Myocyte (in vitro differentiated cells): ENCODE results near the gene TTN. TPM values are rescaled to one million over a fixed set of nuclear protein-coding genes. Genes with fewer than 3 reads are reported as not detected.
"Not testable (repeated sequence)": the region's sequence is repeated elsewhere in the genome, so short reads cannot be mapped to it uniquely, and the experiment has no call there.

Experiments
- DNase-seq: peaks from one replicate; pipeline ENCODE4 v3.0.0-alpha.2; 2012; ENCODE audit warnings: low read depth
- total RNA-seq: library from RNA; depleted of rRNA; stranded (reverse); fragments of >200 nt; gene quantifications from 2 replicates; pipeline ENCODE4 v1.2.3, GENCODE V29; 2014

The TTN gene
- total RNA-seq, 1 donor from 2014 or later = 1,448 TPM

DNA sequence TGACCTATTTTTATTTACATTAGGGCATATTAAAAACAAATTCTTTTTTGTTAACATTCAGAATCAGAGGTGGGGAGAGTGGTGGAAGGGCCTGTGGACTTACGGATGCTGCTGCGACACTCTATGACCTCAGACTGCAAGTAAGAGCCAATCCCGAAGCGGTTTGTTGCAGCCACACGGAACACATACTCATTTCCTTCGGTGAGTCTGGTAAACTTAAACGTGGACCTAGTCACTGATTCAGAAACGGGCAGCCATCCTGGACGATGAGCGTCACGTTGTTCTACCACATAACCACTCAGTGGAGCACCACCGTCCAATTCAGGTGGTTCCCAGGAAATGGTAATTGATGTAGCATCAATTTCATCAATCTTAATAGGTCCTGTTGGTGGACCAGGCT, 265.1 kb downstream of the TTN start:
- DNase-seq = no peak

DNA sequence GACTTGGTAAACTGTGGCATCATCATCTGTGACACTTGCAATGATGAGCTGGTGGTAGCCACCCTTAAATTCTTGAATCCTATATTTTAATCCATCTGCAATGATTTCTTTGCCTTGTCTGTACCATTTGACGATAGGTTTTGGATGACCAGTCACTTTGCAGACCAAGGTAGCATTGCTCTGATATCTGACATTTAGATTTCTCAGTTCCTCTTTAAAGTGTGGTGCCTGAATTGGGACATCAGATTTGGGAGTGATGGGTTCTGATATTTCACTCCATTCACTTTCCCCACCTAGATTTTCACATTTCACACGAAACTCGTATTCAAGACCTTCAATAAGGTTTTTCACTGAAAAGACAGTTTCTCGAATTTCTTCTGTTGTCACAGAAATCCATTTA, 271.2 kb downstream of the TTN start:
- DNase-seq = no peak

DNA sequence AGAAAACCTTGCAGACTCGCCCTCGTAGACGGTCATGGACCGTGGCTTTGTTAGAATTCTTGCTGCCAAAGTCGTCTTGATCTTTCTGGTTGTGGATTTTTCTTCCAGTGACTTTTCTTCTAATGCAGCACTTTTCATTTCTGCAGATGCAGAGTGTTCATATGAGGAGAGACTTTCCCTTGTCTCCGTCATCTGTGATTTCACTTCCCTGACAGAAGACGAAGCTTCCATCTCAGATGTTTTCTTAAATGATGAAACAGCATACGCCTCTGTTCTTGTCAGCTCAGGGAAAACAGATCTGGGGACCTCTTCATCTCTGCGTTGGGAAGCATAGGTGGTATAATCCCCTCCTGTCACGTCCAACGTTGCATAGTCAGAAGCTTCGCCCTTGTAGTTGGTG, 276.1 kb downstream of the TTN start:
- DNase-seq = no peak

DNA sequence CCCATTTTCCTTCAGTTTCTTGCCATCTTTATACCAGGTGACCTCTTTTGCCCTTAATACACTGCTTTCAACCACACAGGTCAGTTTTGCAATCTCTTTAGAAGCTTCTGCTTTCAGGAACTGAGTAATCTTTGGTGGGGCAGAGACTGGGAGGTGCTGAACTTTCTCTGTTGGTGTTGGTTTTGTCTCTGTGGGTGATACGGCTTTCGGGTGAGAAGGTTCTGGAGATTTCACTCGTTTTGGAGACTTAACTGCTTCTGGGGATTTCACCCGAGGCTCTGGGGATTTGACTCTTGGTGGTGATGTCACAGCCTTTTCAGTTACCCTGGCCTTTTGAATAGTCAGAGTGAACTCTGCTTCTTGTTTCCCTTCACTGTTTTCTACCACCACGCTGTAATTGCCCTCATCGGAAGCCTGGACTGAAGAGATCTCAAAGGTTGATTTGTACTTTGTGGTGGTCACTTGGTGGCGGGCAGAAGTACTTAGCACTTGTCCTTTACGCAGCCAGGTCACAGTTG, 276.5 kb downstream of the TTN start:
- no peak for DNase-seq

DNA sequence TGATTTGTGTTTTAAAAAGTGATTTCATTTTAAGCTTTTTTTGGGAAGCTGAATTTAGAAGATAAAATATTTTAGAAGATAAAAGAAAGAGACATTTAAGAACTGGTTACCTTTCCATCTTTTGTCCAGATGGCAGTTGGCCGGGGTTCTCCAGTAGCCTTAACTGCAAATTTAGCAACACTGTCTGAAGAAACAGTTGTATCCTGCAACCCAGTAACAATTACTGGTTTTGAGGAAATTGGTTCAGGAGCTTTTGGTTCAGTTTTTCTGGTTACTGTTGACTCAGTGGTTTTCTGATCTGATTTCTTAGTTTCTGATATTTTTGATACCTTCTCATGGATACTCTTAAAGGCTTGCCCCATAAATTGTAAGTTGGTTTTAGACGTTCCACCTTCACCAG, 277.1 kb downstream of the TTN start:
- DNase-seq = no peak

DNA sequence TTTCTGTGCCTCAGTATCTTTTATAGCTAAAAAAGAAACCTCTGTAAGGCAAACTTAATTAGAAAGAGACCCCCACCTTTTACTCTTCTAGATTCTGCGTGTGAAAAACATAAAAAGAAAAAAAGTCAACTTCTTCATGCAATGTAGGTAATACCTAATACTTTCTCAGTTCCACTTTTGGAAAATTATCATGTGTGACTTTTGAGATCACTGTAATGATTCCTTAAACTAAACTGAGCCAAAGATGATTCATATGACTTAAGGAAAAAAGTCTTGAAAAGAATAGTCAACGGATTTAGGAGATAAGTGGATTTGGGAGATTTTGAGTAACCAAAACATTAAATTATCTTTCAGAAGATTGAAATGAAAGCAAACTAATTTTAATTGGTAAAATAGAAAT, 278.0 kb downstream of the TTN start:
- DNase-seq = peak; percentile 3

DNA sequence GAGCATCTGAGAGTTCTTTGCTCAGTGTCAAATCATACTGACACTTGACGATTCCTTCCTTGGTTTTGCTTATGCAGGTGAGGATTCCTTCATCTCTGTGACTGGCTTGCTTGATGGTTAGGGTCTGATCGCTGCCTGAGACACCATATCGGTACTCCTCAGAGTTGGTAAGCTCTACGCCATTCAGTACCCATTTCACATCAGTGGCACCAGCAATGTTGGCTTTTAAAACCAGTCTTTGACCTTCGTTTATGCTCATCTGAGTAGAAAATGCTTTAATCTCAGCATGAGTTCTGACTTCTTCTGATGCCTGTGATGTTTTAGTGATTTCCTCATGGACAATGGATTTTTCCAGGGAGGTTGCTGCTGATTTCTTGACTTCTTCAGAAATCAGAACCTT, 278.6 kb downstream of the TTN start:
- DNase-seq = peak; percentile 1

DNA sequence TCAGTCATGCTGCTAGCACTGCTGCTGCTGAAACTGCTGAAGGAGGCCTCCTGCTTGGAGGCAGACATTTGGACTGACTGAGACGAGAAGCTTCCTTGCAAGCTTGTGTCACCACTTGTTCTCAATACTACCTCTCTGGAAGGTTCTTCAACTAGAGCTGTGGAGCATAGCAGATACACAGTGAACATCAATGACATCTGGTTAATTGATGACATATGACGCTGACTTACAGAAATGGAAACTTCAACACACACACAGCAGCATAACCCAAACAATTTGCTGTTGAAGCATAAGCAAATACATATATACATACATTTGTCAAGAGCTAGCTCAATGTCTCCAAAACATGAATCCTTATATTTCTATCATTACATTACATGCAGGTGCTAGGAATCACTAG, 279.6 kb downstream of the TTN start:
- DNase-seq = peak; percentile 3

DNA sequence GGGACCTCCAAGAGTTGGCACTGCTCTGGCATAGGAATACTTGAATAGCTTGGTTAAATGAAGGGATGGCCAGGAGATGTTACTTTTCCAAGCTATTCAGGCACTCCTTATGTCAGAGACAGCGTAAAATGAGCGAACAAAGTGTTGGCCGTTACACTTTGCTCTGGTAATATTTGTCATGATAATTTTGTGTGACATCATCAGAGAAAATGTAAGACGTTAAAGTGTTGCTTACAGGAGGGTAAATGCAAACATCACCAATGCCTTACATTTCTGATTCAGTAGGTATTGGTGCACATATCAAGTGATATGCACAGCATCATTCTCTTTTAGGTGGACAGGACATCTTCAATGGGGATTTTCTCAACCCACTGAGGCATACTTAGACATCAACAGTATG, 281.0 kb downstream of the TTN start:
- peak; percentile 0 for DNase-seq

DNA sequence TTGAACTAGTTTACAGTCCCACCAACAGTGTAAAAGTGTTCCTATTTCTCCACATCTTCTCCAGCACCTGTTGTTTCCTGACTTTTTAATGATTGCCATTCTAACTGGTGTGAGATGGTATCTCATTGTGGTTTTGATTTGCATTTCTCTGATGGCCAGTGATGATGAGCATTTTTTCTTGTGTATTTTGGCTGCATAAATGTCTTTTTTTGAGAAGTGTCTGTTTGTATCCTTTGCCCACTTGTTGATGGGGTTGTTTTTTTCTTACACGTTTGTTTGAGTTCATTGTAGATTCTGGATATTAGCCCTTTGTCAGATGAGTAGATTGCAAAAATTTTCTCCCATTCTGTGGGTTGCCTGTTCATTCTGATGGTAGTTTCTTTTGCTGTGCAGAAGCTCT, 281.8 kb downstream of the TTN start:
- not testable (repeated sequence) for DNase-seq

DNA sequence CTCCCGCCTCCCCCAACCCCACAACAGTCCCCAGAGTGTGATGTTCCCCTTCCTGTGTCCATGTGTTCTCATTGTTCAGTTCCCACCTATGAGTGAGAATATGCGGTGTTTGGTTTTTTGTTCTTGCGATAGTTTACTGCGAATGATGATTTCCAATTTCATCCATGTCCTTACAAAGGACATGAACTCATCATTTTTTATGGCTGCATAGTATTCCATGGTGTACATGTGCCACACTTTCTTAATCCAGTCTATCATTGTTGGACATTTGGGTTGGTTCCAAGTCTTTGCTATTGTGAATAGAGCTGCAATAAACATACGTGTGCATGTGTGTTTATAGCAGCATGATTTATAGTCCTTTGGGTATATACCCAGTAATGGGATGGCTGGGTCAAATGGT, 282.2 kb downstream of the TTN start:
- DNase-seq = not testable (repeated sequence)

DNA sequence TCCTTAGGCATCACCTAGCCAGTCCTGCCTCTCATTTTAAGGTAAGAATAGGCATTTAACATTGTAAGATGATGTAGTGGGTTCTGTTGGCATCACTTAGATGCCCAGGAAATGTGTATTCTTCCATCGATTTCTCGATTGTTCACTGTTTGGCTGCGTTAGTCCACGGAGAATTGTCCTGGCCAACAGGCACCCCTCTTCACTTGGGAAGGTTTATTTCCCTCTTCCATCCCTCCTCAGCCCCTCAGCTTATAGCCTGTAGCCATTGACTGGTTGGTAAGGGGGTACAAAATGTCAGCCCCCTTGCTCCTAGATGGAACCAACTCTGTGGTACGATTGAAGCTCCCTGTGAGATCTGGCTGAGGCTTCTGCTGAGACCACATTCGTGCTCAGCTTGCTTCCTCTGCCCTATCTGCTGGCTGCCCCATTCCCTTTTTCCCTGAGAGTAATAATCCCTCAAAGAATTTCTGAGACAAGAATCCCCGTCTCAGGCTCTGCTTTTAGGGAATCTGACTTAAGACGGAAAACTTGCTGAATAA, 283.6 kb downstream of the TTN start:
- DNase-seq = peak; percentile 28

DNA sequence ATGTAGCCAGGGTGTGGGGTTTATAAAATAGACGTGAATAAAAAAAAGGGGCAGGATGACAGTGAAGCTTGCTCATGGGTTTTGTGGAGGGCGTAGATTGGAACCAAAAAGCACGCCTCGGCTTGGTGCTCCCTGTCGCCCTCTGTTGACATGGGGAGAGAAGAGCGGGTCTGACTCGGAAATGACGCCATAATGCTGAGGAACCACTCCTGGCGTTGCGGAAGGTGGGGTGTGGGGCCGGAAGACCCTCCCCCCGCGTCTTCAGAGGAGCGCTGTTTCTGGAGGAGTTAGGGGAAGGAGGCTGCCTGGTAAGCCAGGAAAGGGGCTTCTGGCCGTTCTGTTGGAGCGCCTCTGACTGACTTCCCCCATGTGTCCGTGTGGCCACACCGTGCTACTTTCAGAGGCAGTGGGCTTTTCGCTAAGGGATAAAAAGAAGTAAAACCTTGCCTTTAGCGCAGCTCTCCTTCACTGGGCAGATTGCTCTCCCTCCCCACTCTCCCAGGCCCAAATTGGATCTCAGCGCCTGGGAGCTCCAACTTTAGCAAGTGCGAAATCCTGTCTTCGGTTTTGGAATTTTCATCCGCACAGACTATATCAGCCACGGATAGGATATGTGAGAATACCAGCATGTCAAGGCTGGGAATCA, 284.1 kb downstream of the TTN start:
- DNase-seq = peak; percentile 78

DNA sequence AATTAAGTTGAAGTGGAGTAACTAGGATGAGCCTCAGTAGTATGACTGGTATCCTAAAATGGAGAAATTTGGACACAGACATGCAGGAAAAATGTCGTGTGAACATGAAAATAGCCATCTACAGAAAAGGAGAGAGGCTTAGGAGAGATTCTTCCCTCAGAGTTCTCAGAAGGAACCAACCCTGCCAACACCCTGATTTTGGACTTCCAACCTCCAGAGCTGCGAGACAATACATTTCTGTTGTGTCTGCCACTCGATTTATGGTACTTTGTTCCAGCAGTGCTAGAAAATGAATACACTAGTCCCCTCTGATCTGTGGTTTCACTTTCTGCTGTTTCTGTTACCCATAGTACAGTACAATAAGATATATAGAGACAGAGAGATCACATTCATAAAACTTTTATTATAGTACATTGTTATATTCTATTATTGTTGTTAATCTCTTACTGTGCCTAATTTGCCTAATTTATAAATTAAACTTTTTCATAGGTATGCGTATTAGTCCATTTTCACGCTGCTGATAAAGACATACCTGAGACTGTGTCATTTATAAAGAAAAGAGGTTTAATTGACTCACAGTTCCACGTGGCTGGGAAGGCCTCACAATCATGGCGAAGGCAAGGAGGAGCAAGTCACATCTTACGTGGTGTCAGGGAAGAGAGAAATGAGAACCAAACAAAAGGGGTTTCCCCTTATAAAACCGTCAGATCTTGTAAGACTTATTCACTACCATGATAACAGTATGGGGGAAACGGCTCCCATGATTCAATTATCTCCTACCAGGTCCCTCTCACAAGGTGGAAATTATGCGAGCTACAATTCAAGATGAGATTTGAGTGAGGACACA, 285.7 kb downstream of the TTN start:
- DNase-seq = peak; percentile 1

DNA sequence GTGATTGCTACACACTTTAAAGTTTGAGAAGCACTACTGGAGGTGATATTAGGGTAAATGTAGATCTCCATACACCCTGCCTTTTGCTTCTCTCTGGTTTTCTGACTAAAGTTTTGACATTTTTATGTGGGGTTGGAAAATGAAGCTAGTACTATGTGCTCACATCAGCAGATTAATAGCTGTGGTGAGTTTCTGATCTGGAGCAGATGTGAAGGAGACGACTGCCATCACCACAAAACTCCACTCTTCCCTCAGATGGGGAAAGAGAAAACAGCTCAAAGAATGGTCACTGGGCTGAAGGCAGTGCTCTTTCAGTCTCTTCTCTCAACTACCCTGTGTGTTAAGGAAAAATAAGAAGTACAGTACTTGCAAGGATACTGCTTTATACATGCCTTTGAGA, 289.7 kb downstream of the TTN start:
- DNase-seq = no peak

DNA sequence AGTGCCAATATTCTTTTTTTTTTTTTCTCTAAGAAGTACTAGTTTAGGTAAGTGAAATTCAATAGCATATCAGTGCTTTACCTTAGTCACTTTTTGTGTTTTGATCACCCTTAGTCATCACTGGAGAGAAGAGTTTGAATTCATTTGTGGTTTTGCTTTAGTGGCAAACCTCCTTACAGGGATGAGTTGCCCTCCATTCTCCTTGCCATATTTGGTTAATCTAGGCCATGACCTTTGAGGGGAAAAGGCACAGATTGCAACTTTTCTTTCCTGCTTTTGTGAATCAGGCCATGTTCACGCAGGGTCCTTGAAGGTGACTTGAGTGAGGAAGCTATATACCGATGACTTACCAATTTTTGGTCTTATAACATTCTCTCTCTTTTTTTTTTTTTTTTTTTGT, 292.6 kb downstream of the TTN start:
- peak; percentile 50 for DNase-seq

DNA sequence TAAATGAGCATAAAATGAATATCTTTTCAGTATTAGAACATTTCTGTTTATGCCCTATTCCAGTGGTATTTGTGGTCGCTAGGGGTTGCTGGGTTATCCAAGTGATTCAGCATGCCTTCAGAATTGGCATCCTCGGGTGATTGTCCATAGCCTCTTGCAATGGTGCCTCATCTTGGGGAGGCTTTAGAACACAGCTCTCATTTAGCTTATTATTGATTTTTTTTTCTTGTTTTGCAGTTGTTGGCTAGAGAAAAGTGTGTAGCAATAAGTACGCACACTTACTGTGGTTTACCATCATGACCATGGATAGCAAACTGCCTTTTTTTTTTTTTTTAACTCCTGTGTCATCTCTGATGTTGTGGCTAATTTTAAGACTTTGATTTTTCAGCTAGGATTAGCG, 293.3 kb downstream of the TTN start:
- DNase-seq = peak; percentile 57

DNA sequence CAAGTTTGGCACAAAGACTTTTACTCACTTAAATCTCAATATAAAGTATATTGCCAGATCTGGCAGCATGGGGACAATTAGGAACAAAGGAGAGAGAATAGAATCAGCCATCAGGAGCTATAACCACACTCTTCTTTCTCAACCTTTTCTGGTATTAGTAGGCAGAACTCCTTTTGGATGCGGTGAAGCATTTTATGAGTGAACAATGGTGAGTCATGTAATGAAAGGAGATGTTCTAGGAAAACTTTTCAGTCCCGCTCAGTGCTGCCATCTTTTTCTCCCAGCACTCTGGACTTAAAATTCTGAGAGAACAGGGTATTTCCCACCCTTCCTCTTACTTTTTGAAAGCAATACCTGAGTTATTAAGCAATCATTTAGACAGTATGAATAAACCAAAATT, 294.7 kb downstream of the TTN start:
- no peak for DNase-seq

DNA sequence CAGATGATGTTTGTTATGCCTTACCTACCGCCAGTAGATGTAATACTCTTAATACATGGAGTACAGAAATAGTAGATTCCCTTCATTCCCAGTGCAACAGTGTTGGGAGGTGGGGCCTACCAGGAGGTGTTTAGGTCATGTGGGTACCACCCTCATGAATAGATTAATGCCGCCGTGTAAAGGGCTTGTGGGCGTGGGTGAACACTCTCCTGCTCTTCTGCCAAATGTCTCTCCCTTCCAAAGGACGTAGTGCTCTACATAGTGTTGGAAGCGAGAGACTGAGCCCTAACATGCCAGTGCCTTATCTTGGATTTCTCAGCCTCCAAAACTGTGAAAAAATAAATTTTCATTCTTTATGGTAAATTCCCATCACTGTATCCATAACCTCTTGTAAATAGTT, 296.8 kb downstream of the TTN start:
- no peak for DNase-seq

DNA sequence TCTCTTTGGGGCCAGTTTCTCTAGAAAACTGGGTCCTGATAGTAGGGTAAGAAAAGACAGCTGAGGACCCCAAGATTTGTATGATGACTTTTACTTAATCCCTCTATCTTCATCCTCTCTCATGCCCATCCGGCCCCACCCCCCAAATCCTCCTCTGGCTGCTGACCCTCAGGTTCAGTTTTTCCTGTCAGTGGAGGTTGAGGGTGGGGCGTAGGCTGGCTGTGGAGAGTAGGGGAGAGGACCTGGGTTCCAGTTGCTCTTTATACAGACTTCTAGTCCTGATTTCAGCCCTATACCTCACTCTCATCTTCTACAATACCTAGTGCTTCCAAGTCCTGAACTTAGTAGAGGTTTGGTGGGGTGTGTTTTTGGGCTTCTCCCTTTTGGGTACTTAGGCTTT, 298.6 kb downstream of the TTN start:
- no peak for DNase-seq

DNA sequence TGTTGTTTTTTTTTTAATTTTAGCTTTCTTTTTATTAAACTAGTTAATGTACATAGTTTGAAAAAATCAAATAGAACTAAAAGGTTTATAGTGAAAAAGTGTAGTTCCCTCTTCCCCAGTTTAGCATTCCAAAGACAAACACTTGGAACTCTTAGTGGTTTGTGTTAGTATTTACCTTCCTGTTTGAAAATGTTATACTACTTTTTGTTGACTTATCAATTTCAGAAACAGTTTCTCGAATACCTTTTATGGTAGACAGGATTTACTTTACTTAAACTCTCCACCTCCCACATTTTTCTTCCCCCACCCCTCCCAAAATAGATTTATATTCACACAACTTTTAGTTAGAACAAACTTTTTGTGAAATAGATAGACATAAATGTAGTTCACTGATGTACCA, 300.3 kb downstream of the TTN start:
- no peak for DNase-seq

DNA sequence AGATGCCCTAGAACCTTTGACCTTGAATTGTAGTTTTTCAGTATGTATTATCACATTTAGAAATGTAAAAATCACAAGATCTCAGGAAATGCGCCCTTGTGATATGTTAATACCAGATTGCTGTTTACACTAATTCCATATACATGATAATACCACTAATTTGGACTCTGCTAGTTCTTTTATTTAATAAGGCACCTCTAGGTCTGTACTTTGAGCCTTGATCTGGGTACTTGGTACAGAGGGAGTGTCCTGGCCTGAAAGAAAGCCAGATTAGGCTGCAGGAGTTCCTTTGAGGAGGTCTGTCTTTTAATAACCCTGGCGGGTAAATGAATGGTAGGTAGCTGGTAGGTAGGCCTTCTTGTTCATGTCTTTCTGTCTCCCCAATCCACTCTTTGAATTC, 300.7 kb downstream of the TTN start:
- DNase-seq = no peak

DNA sequence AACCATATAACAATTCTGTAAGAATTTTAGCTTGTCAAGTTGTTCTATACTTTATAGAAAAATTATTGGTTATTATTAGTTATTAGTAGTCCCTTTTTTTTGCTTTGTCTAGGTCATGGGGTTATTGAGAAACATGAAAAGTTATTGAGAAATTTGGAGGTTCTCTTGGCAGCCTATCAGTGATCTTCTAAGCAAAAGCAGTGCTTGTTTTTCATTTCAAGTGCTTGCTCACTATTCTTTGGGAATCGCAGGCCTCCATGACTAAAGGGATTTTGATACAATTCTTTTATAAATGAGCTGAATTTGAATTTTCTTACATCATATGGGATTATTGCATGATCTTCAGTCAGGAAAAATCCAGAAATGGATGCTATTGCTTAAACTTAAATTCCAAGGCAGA, 301.1 kb downstream of the TTN start:
- DNase-seq = no peak
